ENCODE results near the gene SMARCD3. TPM values are rescaled to one million over a fixed set of nuclear protein-coding genes. Genes with fewer than 3 reads are reported as not detected.

SMARCD3 gene
- total and polyA plus RNA-seq, 2 of the 13 experiments (the other 11 are each of a cell fraction or from before 2014, with no cell fraction given), result 0.20 to 0.62 TPM

- H3K4me2 ChIP-seq (ENCODE audit: low read depth, low read length), result no peak overlapping the region
- CTCF ChIA-PET (ENCODE audit: low intra/inter-chr PET ratio, low total read pairs), result no interaction called here
Observed at GRCh38 chr7:151252961-151253711, 4.6 kb upstream of the SMARCD3 start.

More at GRCh38 chr7:151252961-151253711, 4.6 kb upstream of the SMARCD3 start:
- no peaks in the 10 kb centered on the region for H4K20me1 ChIP-seq (ENCODE audit: insufficient read depth, low read length)
- H3K27ac ChIP-seq (ENCODE audit: extremely low read length, insufficient read depth, low read length), result no peak overlapping the region
- H3K27me3 ChIP-seq (ENCODE audit: control insufficient read depth in 1 of 2, insufficient read depth in 2 of 2, low read length in 2 of 2), result peaks cover 17 to 86% of the 10 kb centered on the region in 2 experiments
- intact Hi-C loops (cut with micrococcal nuclease; ENCODE audit: unreplicated experiment) (no loop called here), in situ Hi-C loops (cut with HindIII; ENCODE audit: extremely low pct_ligation_motif_present, low pct_unique_long_range_greater_than_20kb) (loop anchor here (5.0 kb wide), 1 partner anchor 49 kb away; no protein-coding TSS in a partner anchor)
- no TSS peak for BruUV-seq (replicated peaks)
- no peaks in the 10 kb centered on the region for H3K9me3 ChIP-seq (ENCODE audit: low read length)
- H3K4me1 ChIP-seq (ENCODE audit: insufficient read depth, low read length), result peaks cover 41% of the 10 kb centered on the region
- FAIRE-seq (no peak), ATAC-seq (no peak), DNase-seq (ENCODE audit: low spot score) (no peak)
- no peak overlapping the region for H2AFZ ChIP-seq (ENCODE audit: low read length)
- no peaks in the 10 kb centered on the region for H3K36me3 ChIP-seq (replicated peaks in 1 of 2; ENCODE audit: control insufficient read depth in 1 of 2, insufficient read depth in 2 of 2, low read length in 2 of 2)
- H3K9ac ChIP-seq (ENCODE audit: insufficient read depth, low read depth, low read length), result no peak overlapping the region
- H3K4me3 ChIP-seq (replicated peaks in 1 of 3; ENCODE audit: insufficient read depth in 1 of 3, low read depth in 2 of 3, low read length in 3 of 3), result no peak overlapping the region
- no peak for TF ChIP-seq SNAI1 (CRISPR knock-in tag; IDR thresholded peaks at IDR 0.05; ENCODE audit: borderline replicate concordance)
- TF ChIP-seq ZNF678 (CRISPR knock-in tag; IDR thresholded peaks at IDR 0.05), result no peak
- no peak for TF ChIP-seq RAD21 (CRISPR knock-in tag; IDR thresholded peaks at IDR 0.05)
- TF ChIP-seq CREB3 (CRISPR knock-in tag; IDR thresholded peaks at IDR 0.05), result no peak
- TF ChIP-seq ZNF17 (CRISPR knock-in tag; IDR thresholded peaks at IDR 0.05), result no peak
- TF ChIP-seq CBFB (CRISPR knock-in tag; IDR thresholded peaks at IDR 0.05), result no peak
- TF ChIP-seq GATAD2A (CRISPR knock-in tag; IDR thresholded peaks at IDR 0.05), result no peak
- TF ChIP-seq ZNF703 (CRISPR knock-in tag; IDR thresholded peaks at IDR 0.05; ENCODE audit: borderline replicate concordance), result no peak
- no peak for TF ChIP-seq ZNF749 (CRISPR knock-in tag; IDR thresholded peaks at IDR 0.05; ENCODE audit: borderline replicate concordance)
- no peak for TF ChIP-seq SOX13 (IDR thresholded peaks at IDR 0.05)
- TF ChIP-seq SOX13 (CRISPR knock-in tag; conservative IDR thresholded peaks at IDR 0.05 in 1 of 2, IDR thresholded peaks at IDR 0.05 in 1 of 2), result no peak
- TF ChIP-seq ZNF879 (CRISPR knock-in tag; IDR thresholded peaks at IDR 0.05), result no peak
- TF ChIP-seq ZNF691 (CRISPR knock-in tag; IDR thresholded peaks at IDR 0.05; ENCODE audit: borderline replicate concordance, low read depth), result no peak
- no peak for TF ChIP-seq ZNF549 (CRISPR knock-in tag; IDR thresholded peaks at IDR 0.05)
- TF ChIP-seq ATF1 (CRISPR knock-in tag; IDR thresholded peaks at IDR 0.05), result no peak
- TF ChIP-seq PTBP1 (IDR thresholded peaks at IDR 0.05; ENCODE audit: low read depth, low read length, poor library complexity, severe bottlenecking), result no peak
- no peak for TF ChIP-seq ZBTB1 (CRISPR knock-in tag; IDR thresholded peaks at IDR 0.05; ENCODE audit: borderline replicate concordance)
- TF ChIP-seq STAT5B (CRISPR knock-in tag; IDR thresholded peaks at IDR 0.05), result no peak
- no peak for TF ChIP-seq NFKBIZ (CRISPR knock-in tag; IDR thresholded peaks at IDR 0.05)
- no peak for TF ChIP-seq ADNP (CRISPR knock-in tag; IDR thresholded peaks at IDR 0.05)
- WGBS (ENCODE audit: low lambda C conversion rate), result 54% methylated on average over 13 of the region's 17 CpGs
- POLR2A ChIA-PET, result no interaction called here
- no peaks in the 10 kb centered on the region for H3K79me2 ChIP-seq (ENCODE audit: insufficient read depth, low read length)

Measured in HepG2 (cell line).